Adipocyte (in vitro differentiated cells): ENCODE data around the gene MAPK10.

Experiments
- DNase-seq: peaks from one replicate; pipeline ENCODE4 v3.0.0-alpha.2; 2015; ENCODE audit warnings: low read depth
- H3K27me3 ChIP-seq: replicated peaks from 2 replicates; pipeline ENCODE4 v1.7.0; 2013; ENCODE audit warnings: mild to moderate bottlenecking, low read length, moderate library complexity; ENCODE audit not compliant: control insufficient read depth, insufficient read depth
- H3K36me3 ChIP-seq: 2 replicates; pipeline ENCODE4 v1.7.0; 2013; ENCODE audit warnings: low read length, mild to moderate bottlenecking, moderate library complexity; ENCODE audit not compliant: control insufficient read depth, insufficient read depth, severe bottlenecking
- H3K4me1 ChIP-seq: 2 replicates; pipeline ENCODE4 v1.7.0; 2013; ENCODE audit warnings: mild to moderate bottlenecking, low read length, moderate library complexity; ENCODE audit not compliant: control insufficient read depth, insufficient read depth
- H3K4me3 ChIP-seq: 2 replicates; pipeline ENCODE4 v1.7.0; 2013; ENCODE audit warnings: mild to moderate bottlenecking, low read length, moderate library complexity
- H3K9ac ChIP-seq: 2 replicates; pipeline ENCODE4 v1.7.0; 2013; ENCODE audit warnings: mild to moderate bottlenecking, low read length, moderate library complexity
- H3K9me3 ChIP-seq: 2 replicates; pipeline ENCODE4 v1.7.0; 2013; ENCODE audit warnings: mild to moderate bottlenecking, low read length, moderate library complexity; ENCODE audit not compliant: control insufficient read depth

MAPK10 gene

DNA sequence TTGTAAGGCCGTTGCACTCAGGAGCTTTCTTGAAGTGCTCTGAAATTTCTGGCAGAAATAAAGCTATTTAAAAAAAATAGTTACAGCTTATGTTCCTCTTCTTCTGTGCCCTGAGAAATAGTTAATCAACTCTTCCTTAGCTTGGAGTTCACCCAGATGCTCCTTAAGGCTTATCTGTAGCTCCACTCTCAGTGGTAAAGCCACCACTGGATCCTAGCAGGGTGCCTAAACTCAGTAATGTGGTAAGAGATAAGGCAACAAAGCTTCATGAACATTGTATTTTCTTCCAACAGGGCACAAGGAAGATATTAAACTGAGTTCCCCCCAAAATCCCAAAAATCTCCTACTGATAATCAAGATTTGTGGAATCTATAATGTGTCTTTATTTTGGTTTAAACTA lies 299.5 kb downstream of the MAPK10 start:
- Histone ChIP-seq H3K27me3 (no peaks in the 10 kb centered on the region), H3K4me3 (no peak overlapping the region), H3K9me3 (no peaks in the 10 kb centered on the region), H3K9ac (no peak overlapping the region), H3K4me1 (peaks cover 9% of the 10 kb centered on the region), H3K36me3 (no peaks in the 10 kb centered on the region)
- DNase-seq = no peak

DNA sequence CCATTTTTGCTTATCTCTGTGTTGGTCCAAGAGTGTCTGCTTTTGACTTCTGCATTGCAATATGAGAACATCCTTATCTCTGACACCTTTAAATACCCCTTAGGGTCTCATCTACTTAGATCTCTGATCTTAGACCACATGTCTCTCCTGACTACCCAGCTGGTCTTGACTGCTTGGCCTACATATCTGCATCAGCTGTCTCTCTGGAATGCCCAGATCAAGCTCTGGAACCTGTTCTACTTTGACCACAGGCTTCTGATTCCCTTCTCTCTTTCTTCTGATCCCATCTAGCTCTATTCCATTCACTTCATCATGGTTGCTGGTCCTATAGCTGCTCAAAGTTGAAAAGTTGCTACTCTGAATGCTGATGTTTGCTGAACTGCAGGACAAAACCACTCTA lies 301.2 kb downstream of the MAPK10 start:
- H3K36me3 ChIP-seq = no peaks in the 10 kb centered on the region

DNA sequence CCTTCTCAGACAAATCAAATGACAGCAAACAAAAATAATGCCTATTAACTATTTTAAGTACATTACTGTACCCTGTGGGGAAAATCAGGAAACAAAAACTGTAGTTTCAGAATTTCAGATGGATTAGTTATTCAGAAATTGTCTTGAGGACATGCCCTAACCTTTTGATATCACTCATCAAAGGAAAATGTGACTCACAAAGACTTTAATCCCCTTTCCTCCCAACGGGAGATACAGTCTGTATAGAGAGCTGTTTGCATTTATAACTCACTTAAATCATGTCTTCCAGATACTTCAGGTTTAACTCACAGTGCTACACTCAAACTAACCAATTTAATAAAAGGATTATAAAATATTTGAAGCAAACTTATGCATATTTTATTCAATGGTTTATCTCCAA lies 304.0 kb downstream of the MAPK10 start:
- Histone ChIP-seq H3K9me3 (no peaks in the 10 kb centered on the region), H3K36me3 (no peaks in the 10 kb centered on the region), H3K4me1 (peaks cover under 1% of the 10 kb centered on the region), H3K9ac (no peak overlapping the region), H3K4me3 (no peak overlapping the region), H3K27me3 (no peaks in the 10 kb centered on the region)
- peak; percentile 38 for DNase-seq

More for the DNA sequence above, 301.2 kb downstream of the MAPK10 start:
- H3K4me1 ChIP-seq = peaks cover 9% of the 10 kb centered on the region
- H3K4me3 ChIP-seq = no peak overlapping the region
- H3K9ac ChIP-seq = no peak overlapping the region
- no peaks in the 10 kb centered on the region for H3K9me3 ChIP-seq
- no peaks in the 10 kb centered on the region for H3K27me3 ChIP-seq
- DNase-seq = no peak

DNA sequence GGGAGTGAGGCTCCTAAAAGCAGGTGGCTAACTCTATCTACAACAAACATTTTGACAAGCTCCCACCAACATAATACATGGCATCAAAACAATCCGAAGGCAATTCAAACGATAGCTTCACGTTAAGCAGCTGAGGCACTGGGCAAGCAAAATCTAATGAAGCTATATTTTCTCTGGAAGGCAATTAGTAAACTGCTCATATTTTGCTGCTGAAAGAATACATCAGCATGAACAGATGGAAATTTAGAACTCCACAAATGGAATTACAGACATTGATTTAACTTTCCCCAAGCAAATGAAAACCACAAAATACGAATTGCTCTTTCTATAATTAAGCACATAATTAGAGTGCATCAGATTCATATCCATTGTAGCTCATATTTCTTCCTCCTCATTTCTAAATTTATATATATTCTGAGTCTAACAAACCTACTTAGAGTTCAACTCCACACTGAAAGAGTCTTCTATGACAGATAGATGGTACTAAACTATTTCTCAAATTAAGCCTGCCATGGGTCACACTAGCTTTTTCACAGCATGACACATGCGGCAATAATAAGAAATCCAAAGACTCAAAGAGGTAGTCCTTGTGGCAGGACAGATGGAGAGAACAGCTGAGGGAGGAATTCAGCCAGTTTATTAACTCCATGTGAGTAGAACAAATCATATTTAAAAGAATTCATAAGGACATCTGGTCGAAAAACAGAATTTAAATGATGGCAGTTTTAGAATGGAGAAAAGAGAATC lies 305.4 kb downstream of the MAPK10 start:
- no peak overlapping the region for H3K9ac ChIP-seq
- no peaks in the 10 kb centered on the region for H3K36me3 ChIP-seq
- no peaks in the 10 kb centered on the region for H3K4me1 ChIP-seq
- no peaks in the 10 kb centered on the region for H3K9me3 ChIP-seq
- no peaks in the 10 kb centered on the region for H3K27me3 ChIP-seq
- DNase-seq = no peak
- H3K4me3 ChIP-seq = no peak overlapping the region

DNA sequence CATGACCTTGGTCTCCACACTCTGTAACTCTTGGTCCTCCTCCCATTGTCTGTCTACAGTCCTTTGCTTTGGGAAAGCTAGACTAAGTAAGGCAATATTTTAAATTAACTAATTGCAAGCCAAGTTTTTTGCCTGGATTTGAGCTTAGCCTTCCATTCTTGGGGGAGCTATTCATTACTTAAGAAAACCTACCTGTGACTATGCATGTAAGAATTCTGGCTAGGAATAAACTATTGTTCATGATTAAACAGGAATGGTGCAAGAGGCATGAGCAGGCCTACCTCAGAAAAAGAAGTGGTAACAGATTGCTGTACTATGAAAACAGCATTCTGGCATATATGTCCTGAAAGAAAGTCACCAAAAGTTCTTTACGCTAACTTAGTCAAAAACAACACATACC lies 309.4 kb downstream of the MAPK10 start:
- H3K27me3 ChIP-seq = no peaks in the 10 kb centered on the region
- H3K4me1 ChIP-seq = no peaks in the 10 kb centered on the region
- no peaks in the 10 kb centered on the region for H3K9me3 ChIP-seq
- no peak overlapping the region for H3K9ac ChIP-seq
- no peaks in the 10 kb centered on the region for H3K36me3 ChIP-seq
- H3K4me3 ChIP-seq = no peak overlapping the region
- no peak for DNase-seq

DNA sequence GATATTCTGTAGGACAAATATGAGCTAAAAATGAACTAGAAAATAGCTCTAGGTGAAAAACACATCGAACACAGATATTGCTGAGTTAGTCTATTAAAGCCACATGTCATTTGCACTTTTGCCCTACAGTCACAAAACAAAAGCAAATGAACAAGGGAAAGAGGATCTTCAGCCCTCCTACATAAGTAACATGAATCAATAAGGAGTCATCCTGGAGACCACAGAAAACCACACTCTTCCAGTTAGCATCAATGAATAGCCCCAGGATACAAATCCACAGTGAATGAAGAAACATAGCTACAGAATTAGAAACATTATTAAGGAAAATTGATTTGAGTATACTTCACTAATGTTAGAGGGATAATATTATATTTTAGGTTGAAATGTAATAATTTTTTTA lies 311.4 kb downstream of the MAPK10 start:
- H3K4me1 ChIP-seq = peaks cover 5% of the 10 kb centered on the region
- H3K9ac ChIP-seq = no peak overlapping the region
- H3K36me3 ChIP-seq = no peaks in the 10 kb centered on the region
- H3K4me3 ChIP-seq = no peak overlapping the region
- H3K27me3 ChIP-seq = no peaks in the 10 kb centered on the region
- H3K9me3 ChIP-seq = no peaks in the 10 kb centered on the region
- DNase-seq = peak; percentile 34

DNA sequence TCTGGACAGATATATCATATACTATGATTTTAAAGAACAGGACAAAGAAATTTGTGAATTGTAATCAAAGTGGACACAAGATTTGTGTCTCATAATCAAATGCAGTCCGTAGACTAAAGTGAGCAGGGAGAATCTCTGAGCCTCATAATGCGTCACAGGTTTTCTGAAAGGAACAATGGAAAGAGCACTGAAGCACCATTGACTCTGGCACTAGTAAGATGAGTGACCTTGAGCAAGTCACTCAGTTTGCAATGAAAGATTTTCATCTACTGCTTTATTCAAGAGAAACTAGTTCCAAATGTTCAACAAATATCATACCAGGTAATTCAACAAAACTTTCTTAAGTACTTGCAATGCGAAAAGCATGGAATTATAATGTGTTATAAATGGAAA lies 315.3 kb downstream of the MAPK10 start:
- H3K36me3 ChIP-seq = no peaks in the 10 kb centered on the region

DNA sequence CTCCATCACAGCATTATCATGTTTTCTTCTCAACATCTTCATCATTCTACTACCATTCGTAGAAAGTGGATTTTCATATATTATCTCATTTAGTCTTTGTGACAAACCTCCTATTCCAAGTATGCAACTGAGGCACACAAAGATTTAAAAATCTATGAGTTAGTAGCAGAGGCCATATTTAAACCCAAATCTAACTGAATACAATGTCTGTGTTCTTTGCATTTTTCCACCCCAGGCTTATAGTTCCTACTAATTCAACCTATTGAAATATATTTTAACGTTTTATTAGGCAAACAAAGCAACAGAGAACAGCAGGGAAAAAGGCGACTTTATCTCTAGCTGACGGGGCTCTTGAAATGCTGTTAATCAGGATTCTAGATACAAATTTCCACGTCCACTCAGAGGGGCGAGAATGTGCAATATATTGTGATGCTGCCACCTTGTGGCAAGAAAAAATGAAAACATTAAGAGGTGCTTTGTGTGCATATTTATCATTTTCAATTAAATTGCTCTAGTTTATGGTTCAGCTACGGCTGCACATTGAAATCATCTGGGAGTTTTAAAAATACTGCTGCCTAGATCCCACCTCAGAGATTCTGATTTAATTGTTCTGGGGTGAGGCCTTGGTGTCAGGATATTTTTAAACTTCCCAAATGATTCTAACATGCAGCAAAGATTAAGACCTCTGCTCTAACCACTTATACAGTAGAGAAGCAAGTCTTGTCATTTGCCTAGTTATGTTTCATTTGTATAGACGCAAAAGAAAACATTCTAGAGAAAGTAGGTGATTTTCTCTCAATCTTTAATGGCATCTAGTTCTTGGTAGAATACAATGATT lies 315.9 kb downstream of the MAPK10 start:
- Histone ChIP-seq H3K36me3 (no peaks in the 10 kb centered on the region), H3K9ac (peak overlapping the region; percentile 60), H3K4me3 (peak overlapping the region; percentile 11), H3K9me3 (no peaks in the 10 kb centered on the region), H3K4me1 (peaks cover 8% of the 10 kb centered on the region), H3K27me3 (no peaks in the 10 kb centered on the region)
- DNase-seq = peak; percentile 90

More for the DNA sequence above, 315.3 kb downstream of the MAPK10 start:
- Histone ChIP-seq H3K4me1 (peaks cover 8% of the 10 kb centered on the region), H3K9me3 (no peaks in the 10 kb centered on the region), H3K27me3 (no peaks in the 10 kb centered on the region), H3K4me3 (no peak overlapping the region), H3K9ac (no peak overlapping the region)
- no peak for DNase-seq

DNA sequence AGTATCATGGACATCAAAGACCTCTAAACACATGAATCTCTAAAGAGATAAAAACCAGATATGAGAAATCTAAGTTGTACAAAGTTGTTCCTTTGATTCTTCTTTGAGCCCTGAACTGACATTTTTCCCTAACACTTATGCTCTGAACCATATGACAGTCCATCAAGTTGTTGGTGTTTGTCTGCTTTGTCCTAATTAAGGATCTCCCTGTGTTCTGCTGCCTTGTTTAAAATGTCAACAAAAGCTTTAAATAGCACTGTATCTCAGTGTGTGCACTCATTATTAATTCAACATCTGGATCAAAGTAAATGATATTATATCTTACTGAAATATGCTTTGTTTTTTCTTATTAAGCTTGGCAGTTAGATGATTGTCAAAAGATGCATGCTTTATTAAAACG lies 321.8 kb downstream of the MAPK10 start:
- Histone ChIP-seq H3K27me3 (no peaks in the 10 kb centered on the region), H3K4me1 (peaks cover 17% of the 10 kb centered on the region), H3K9ac (no peak overlapping the region), H3K4me3 (no peak overlapping the region), H3K36me3 (no peaks in the 10 kb centered on the region), H3K9me3 (no peaks in the 10 kb centered on the region)
- no peak for DNase-seq

DNA sequence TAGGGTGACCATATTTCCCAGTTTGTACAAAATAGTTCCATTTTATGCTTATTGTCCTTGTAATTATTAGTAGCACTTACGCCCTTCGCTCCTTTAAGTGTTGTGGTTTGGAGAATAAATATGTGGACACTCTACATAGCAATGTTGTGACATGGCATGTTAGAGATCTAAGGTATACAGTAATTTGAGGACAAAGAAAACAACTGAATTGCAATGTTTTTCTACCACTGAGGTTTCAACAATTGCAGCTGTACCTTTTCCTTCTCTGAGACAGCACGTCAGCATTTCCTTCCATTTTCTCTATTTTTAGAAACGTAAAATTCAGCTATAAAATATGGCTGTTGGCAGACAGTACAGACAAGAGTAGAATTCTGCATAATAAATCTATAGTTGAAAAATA lies 323.1 kb downstream of the MAPK10 start:
- no peak overlapping the region for H3K4me3 ChIP-seq
- no peaks in the 10 kb centered on the region for H3K27me3 ChIP-seq
- H3K9ac ChIP-seq = no peak overlapping the region
- no peaks in the 10 kb centered on the region for H3K9me3 ChIP-seq
- no peaks in the 10 kb centered on the region for H3K36me3 ChIP-seq
- peak; percentile 55 for DNase-seq
- H3K4me1 ChIP-seq = peaks cover 28% of the 10 kb centered on the region

DNA sequence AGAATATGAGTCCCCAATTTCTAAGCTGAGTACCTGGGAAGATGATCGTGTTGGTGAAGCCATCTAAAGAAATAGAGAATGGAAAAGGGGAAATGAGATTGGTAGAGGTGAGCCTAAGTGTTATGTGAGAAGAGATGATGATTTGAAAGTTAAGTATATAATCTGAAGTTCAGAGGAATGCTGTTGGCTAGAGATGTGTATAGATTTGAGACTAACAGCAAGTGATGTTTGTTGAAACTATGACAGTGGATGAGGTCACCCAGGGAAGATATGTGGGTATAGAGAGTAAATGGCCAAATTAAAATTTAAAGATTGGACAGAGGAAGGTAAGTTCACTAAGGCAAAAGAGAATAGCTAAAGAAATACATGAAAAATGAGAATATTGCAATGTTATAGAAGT lies 324.2 kb downstream of the MAPK10 start:
- DNase-seq = peak; percentile 27
- peaks cover 31% of the 10 kb centered on the region for H3K4me1 ChIP-seq
- H3K36me3 ChIP-seq = no peaks in the 10 kb centered on the region
- H3K27me3 ChIP-seq = no peaks in the 10 kb centered on the region
- no peak overlapping the region for H3K9ac ChIP-seq
- H3K9me3 ChIP-seq = no peaks in the 10 kb centered on the region
- no peak overlapping the region for H3K4me3 ChIP-seq
